NB4 (cell line): ENCODE results near the gene DOK6.

Source experiments
- DNase-seq: peaks from one replicate; pipeline ENCODE4 v3.0.0; 2010; ENCODE audit warnings: low read depth
- H3K4me3 ChIP-seq: one replicate; pipeline ENCODE4 v1.5.1; 2011; ENCODE audit warnings: mild to moderate bottlenecking, low read depth, low read length, moderate library complexity
- MYC ChIP-seq: IDR thresholded peaks from 2 replicates; pipeline ENCODE4 v1.6.1; 2011; ENCODE audit warnings: low read depth, low read length
- POLR2A ChIP-seq: IDR thresholded peaks from 2 replicates; pipeline ENCODE4 v1.6.1; 2011; ENCODE audit warnings: mild to moderate bottlenecking; ENCODE audit not compliant: insufficient read length; ENCODE audit errors: extremely low read depth
- TF ChIP-seq, protein P1 (sequence below): IDR thresholded peaks from one replicate; pipeline ENCODE4 v1.5.1; 2012; ENCODE audit warnings: low read depth, low read length
- TF ChIP-seq, protein P2 (sequence below): IDR thresholded peaks from 2 replicates; pipeline ENCODE4 v1.6.1; 2011; ENCODE audit warnings: low read depth, low read length

Gene DOK6

DNA sequence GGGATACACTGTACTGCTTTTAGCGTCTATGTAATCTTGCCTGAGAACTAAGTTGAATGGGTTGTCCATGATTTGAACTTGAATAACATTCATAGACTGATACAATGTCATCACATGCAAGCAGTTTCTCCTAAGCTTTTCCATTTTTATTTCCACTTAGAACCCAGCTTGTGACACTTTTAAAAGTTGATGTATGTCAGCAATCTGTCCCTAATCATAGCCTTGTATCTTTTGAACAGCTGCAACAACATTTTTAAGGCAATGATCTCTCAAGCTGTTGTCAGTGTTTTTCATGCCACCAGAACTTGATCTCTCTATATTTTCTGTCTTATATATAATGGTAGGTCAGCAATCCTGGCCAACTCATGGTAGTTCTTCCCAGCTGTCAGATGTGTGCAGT, 185.0 kb downstream of the DOK6 start:
- TF ChIP-seq POLR2A (no peak), MYC (no peak)
- TF ChIP-seq, protein P1, sequence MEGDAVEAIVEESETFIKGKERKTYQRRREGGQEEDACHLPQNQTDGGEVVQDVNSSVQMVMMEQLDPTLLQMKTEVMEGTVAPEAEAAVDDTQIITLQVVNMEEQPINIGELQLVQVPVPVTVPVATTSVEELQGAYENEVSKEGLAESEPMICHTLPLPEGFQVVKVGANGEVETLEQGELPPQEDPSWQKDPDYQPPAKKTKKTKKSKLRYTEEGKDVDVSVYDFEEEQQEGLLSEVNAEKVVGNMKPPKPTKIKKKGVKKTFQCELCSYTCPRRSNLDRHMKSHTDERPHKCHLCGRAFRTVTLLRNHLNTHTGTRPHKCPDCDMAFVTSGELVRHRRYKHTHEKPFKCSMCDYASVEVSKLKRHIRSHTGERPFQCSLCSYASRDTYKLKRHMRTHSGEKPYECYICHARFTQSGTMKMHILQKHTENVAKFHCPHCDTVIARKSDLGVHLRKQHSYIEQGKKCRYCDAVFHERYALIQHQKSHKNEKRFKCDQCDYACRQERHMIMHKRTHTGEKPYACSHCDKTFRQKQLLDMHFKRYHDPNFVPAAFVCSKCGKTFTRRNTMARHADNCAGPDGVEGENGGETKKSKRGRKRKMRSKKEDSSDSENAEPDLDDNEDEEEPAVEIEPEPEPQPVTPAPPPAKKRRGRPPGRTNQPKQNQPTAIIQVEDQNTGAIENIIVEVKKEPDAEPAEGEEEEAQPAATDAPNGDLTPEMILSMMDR, result no peak
- TF ChIP-seq, protein P2, sequence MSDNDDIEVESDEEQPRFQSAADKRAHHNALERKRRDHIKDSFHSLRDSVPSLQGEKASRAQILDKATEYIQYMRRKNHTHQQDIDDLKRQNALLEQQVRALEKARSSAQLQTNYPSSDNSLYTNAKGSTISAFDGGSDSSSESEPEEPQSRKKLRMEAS, result no peak
- H3K4me3 ChIP-seq, result no peak overlapping the region
- DNase-seq, result no peak

DNA sequence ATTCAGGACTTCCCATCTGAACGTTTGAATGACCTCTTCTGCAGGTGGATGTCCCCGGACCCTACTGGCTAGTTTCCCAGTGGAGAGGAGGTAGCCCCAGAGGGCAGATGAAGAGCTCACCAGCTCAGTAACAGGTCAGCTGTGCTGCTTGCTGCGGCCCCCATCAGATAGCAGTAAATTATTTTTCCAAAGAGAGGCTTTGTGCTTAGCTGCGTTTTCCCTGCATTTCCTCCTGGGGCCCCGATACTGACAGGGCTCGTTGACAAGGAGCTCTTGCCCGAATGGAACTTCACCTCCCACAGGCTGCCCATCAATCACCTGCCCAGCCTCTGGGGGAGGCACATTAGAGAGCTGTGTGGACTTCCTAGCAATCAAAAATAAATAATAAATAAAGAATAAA, 185.8 kb downstream of the DOK6 start:
- no peak overlapping the region for H3K4me3 ChIP-seq
- DNase-seq, result no peak
- TF ChIP-seq, protein P2, result no peak
- no peak for TF ChIP-seq POLR2A
- TF ChIP-seq MYC, result no peak

DNA sequence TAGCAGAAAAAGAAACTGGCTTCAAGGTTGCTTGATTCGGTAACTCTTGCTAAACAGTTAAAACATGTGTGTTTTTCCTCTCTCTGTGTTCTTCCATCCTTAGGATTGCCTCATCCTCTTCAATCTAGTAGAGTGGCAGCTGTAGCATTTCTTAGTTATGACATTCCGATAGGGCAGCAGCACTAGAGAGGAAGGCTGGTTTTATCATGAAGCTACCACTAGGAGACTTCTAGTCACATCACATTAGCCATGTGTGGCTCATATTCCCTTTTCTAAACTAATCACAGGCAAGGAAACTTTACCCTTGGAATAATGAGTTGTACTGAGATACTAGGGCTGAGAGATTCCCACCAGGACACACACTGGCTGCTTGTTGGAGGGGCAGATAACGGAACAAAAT, 187.6 kb downstream of the DOK6 start:
- DNase-seq, result no peak
- H3K4me3 ChIP-seq, result no peak overlapping the region

DNA sequence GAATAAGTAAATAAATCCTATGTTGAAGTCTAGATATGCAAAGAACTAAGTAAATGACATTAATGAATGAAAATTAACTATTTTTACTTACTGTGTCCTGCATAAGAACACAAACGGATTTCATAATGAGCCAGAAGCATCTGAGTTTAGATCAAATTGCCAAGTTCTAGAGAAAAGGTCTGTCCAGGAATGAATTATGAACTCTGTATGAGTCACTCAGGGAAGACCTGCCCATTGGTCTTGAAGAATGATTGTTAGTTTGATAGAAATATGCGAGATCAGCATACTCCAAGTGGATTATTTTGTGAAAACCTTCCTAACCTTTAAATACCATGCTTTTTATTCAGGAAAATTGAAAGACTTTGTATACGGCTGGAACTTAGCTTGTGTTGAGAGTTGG, 189.5 kb downstream of the DOK6 start:
- TF ChIP-seq, protein P1, result no peak
- TF ChIP-seq MYC (no peak), POLR2A (no peak)
- TF ChIP-seq, protein P2, result no peak
- H3K4me3 ChIP-seq, result no peak overlapping the region
- no peak for DNase-seq

More for the DNA sequence above, 187.6 kb downstream of the DOK6 start:
- no peak for TF ChIP-seq POLR2A
- TF ChIP-seq, protein P2, result no peak
- no peak for TF ChIP-seq MYC
- TF ChIP-seq, protein P1, result no peak

DNA sequence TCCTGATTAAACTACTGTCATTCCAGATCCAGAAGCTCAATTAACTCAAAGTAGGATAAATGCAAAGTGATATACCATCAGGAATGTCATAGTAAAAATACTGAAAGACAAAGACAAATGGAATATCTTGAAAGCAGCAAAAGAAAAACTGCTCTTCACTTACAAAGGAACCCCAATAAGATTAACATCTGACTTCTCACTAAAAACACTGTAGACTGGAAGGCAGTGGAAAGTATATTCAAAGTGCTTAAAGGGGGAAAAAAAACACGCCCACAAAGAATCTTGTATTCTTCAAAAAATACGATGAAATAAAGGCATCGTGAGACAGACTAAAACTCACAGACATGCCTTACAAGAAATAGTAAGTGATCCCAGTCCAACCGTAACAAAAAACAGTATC, 195.7 kb downstream of the DOK6 start:
- TF ChIP-seq, protein P1, result no peak
- no peak for TF ChIP-seq MYC
- TF ChIP-seq, protein P2, result no peak
- DNase-seq, result no peak
- H3K4me3 ChIP-seq, result no peak overlapping the region

DNA sequence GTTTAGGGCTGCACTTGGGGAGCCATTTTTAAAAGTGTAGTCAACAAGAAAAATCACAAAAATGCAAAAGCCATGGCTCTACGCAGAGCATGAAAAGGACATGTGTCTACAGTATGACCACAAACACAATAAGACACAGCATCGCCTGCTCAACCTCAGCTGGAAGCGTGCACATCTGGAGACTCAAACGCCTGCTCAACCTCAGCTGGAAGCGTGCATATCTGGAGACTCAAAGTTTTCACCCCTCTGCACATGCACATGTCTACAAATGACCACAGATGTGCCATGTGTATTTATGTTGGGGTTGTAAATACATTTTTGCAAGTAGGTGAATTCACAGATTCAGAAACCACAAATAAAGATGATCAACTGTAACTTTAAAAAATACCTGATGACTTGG, 196.9 kb downstream of the DOK6 start:
- no peak overlapping the region for H3K4me3 ChIP-seq
- no peak for DNase-seq
- TF ChIP-seq, protein P2, result no peak
- TF ChIP-seq MYC (no peak), POLR2A (no peak)
- TF ChIP-seq, protein P1, result no peak

DNA sequence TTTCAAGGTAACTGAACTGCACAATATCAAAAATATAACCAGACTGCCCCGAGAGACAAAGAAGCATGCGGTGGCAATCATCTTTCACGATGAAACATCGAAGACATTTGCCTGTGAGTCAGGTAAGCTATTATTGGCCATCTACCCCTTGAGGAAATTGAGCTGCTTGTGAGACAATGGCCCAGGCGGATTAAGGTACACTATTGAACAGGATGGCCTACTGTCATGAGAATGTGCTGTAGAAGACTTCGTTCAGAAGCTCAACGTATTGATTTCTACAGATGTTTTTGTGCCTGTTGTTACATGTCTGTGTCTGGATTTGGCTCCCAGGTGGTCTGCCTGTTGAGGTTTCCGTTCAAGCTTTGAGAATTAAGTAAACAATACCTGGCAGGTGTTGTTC, 198.7 kb downstream of the DOK6 start:
- TF ChIP-seq, protein P1, result no peak
- TF ChIP-seq, protein P2, result no peak
- TF ChIP-seq MYC (no peak), POLR2A (no peak)
- no peak for DNase-seq

More for the DNA sequence above, 198.7 kb downstream of the DOK6 start:
- H3K4me3 ChIP-seq, result no peak overlapping the region
